ENCODE measurements around the gene RGS6. TPM values are rescaled to one million over a fixed set of nuclear protein-coding genes. Genes with fewer than 3 reads are reported as not detected.

Gene RGS6
- total and polyA plus RNA-seq, 2 of the 4 experiments (the other 2 are of a cell fraction) = not detected

DNA sequence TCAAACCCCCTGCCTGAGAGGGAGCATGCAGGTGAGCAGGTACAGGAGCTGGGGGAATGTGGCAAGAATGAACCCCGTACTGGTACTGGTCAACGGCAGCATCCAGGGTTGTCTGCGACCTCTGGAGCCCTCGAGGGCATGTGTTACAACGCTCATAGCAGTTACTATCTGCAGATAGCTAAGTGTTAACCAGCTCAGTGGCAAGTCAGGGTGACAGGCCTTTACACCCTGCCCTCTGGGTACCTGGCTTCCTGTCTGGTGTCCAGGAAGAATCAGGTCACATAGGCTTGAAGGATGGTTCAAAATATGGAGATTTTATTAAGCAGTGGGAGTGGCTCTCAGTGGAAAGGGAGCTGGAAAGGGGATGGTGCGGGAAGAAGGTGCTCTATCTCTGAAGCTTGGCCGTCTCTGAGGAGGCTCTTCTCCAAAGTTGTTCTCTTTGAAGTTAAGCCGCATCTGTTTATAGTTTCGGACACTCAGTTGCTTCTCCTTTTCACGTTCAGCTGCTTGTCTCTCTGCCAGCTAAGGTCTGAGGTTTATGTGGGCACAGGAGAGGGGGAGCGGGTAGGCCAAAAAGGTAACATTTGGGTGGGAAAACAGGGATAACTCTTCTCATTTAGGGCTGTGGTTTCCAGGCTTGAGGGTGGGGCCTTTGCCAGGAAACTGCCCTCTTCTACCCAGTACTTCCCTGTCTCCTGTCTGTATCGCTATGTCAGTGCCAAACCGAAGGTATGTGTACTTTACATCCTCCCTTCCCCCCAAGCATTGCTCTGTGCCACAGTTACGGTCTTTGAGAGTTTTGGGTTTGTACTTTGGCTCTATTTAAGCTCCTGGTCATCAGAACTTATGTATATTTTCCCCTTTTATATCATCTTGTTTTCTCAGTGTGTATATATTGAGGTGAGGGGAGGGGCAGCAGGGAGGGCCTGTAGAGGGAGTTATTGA, 305.8 kb downstream of the RGS6 start:
- Histone ChIP-seq H2BK20ac (ENCODE audit: low read depth, low read length) (no peak overlapping the region), H3K36me3 (ENCODE audit: control insufficient read depth, insufficient read depth, low read length) (no peaks in the 10 kb centered on the region), H2BK120ac (ENCODE audit: low read depth, low read length) (no peak overlapping the region), H3K9me1 (ENCODE audit: insufficient read depth, low read length) (no peaks in the 10 kb centered on the region), H4K5ac (ENCODE audit: low read depth, low read length) (no peak overlapping the region), H3K4me1 (ENCODE audit: control insufficient read depth, insufficient read depth, low read length) (no peaks in the 10 kb centered on the region), H2AK5ac (ENCODE audit: low read depth, low read length) (no peak overlapping the region), H3K56ac (ENCODE audit: extremely low read depth, insufficient read depth, low read length) (no peak overlapping the region), H3K27ac (ENCODE audit: insufficient read depth, low read length) (no peak overlapping the region), H2AK9ac (replicated peaks; ENCODE audit: low read depth, low read length, poor library complexity) (no peak overlapping the region), H2BK15ac (ENCODE audit: low read depth, low read length) (no peak overlapping the region), H3K9ac (ENCODE audit: low read depth, low read length) (no peak overlapping the region), H4K91ac (ENCODE audit: insufficient read depth, low read depth, low read length) (no peak overlapping the region), H3K4me3 (ENCODE audit: insufficient read depth, low read depth, low read length) (no peak overlapping the region), H3K4me2 (ENCODE audit: low read depth, low read length) (no peak overlapping the region), H4K8ac (ENCODE audit: low read depth in 2 of 2, low read length in 2 of 2) (no peak overlapping the region), H3K18ac (ENCODE audit: low read depth, low read length) (no peak overlapping the region), H3K23ac (ENCODE audit: low read depth, low read length) (no peak overlapping the region), H2BK5ac (ENCODE audit: low read depth, low read length, poor library complexity, severe bottlenecking) (no peak overlapping the region), H3K27me3 (ENCODE audit: control insufficient read depth, insufficient read depth, low read length) (no peaks in the 10 kb centered on the region), H3K79me1 (ENCODE audit: low read depth in 1 of 2, low read length in 2 of 2) (no peaks in the 10 kb centered on the region), H3K4ac (ENCODE audit: low read depth, low read length) (no peak overlapping the region), H3K9me3 (ENCODE audit: control insufficient read depth, insufficient read depth, low read length) (no peaks in the 10 kb centered on the region), H4K20me1 (ENCODE audit: insufficient read depth, low read length) (no peaks in the 10 kb centered on the region), H3K14ac (replicated peaks; ENCODE audit: low read depth, low read length) (no peak overlapping the region), H2AFZ (replicated peaks; ENCODE audit: low read length, poor library complexity) (no peak overlapping the region)
- ATAC-seq (ENCODE audit: low read depth) (no peak), DNase-seq (no peak)
- dilution Hi-C loops (cut with HindIII; ENCODE audit: low sequenced_read_pairs, unreplicated experiment) (no loop called here), in situ Hi-C loops (cut with MboI; ENCODE audit: low sequenced_read_pairs) (no loop called here), intact Hi-C loops (cut with micrococcal nuclease) (no loop called here)
- no TSS peak for BruUV-seq (replicated peaks)
- WGBS, 2 experiments (ENCODE audit: extremely low coverage in 2 of 2, insufficient read length in 1 of 2) = 50% methylated on average over 6 of the region's 14 CpGs; no CpG with 5 or more reads in 1 of the 2 experiments
- POLR2A ChIA-PET (ENCODE audit: unreplicated experiment) = no interaction called here
- CTCF ChIA-PET = no interaction called here
- TF ChIP-seq NFE2L2 (IDR thresholded peaks at IDR 0.05; ENCODE audit: low read depth, low read length) (no peak), RCOR1 (IDR thresholded peaks at IDR 0.05; ENCODE audit: insufficient replicate concordance, low read length) (no peak), MAFK (IDR thresholded peaks at IDR 0.05; ENCODE audit: low read depth, low read length) (no peak), MAZ (IDR thresholded peaks at IDR 0.05; ENCODE audit: borderline replicate concordance, low read depth, low read length) (no peak), SMC3 (IDR thresholded peaks at IDR 0.05; ENCODE audit: low read depth, low read length) (no peak), MXI1 (IDR thresholded peaks at IDR 0.05; ENCODE audit: borderline replicate concordance, low read depth, low read length) (no peak), RAD21 (IDR thresholded peaks at IDR 0.05; ENCODE audit: low read length) (no peak), RFX5 (IDR thresholded peaks at IDR 0.05; ENCODE audit: low read depth, low read length) (no peak), POLR2A (IDR thresholded peaks at IDR 0.05; ENCODE audit: low read depth, low read length) (no peak), FOS (IDR thresholded peaks at IDR 0.05; ENCODE audit: low read depth, low read length) (no peak), CHD1 (IDR thresholded peaks at IDR 0.05; ENCODE audit: low read depth, low read length) (no peak), BHLHE40 (IDR thresholded peaks at IDR 0.05; ENCODE audit: low read depth, low read length) (no peak), CEBPB (IDR thresholded peaks at IDR 0.05; ENCODE audit: low read depth, low read length) (no peak)
- TF ChIP-seq, protein P1, sequence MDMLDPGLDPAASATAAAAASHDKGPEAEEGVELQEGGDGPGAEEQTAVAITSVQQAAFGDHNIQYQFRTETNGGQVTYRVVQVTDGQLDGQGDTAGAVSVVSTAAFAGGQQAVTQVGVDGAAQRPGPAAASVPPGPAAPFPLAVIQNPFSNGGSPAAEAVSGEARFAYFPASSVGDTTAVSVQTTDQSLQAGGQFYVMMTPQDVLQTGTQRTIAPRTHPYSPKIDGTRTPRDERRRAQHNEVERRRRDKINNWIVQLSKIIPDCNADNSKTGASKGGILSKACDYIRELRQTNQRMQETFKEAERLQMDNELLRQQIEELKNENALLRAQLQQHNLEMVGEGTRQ (IDR thresholded peaks at IDR 0.05; ENCODE audit: low read depth, low read length) = no peak
- TF ChIP-seq, protein P2, sequence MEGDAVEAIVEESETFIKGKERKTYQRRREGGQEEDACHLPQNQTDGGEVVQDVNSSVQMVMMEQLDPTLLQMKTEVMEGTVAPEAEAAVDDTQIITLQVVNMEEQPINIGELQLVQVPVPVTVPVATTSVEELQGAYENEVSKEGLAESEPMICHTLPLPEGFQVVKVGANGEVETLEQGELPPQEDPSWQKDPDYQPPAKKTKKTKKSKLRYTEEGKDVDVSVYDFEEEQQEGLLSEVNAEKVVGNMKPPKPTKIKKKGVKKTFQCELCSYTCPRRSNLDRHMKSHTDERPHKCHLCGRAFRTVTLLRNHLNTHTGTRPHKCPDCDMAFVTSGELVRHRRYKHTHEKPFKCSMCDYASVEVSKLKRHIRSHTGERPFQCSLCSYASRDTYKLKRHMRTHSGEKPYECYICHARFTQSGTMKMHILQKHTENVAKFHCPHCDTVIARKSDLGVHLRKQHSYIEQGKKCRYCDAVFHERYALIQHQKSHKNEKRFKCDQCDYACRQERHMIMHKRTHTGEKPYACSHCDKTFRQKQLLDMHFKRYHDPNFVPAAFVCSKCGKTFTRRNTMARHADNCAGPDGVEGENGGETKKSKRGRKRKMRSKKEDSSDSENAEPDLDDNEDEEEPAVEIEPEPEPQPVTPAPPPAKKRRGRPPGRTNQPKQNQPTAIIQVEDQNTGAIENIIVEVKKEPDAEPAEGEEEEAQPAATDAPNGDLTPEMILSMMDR (conservative IDR thresholded peaks at IDR 0.05; ENCODE audit: low read depth, low read length) = no peak
